Dermis microvascular lymphatic vessel endothelial cell (primary cell): ENCODE measurements around the gene BCO1. TPM values are rescaled to one million over a fixed set of nuclear protein-coding genes. Genes with fewer than 3 reads are reported as not detected.
A peak's percentile ranks its signal among the peaks of the same experiment; 100 is the strongest.

Source experiments
- DNase-seq, 2 donors: peaks; one replicate each; pipeline versions ENCODE4 v3.0.0 to v3.0.0-alpha.2; 2010; ENCODE audit warnings: low read depth in 2 of 2
- total RNA-seq: library from RNA; depleted of rRNA; stranded (reverse); fragments of >200 nt; gene quantifications from 2 replicates; pipeline ENCODE4 v1.2.1, GENCODE V29; 2014

Gene BCO1
- total RNA-seq, 1 donor from 2014 or later = under 0.01 TPM

GRCh38 chr16:81315271-81316175 lies 77.0 kb downstream of the BCO1 start:
- peak; percentile 11 to 65 for DNase-seq

GRCh38 chr16:81316176-81316496 lies 77.6 kb downstream of the BCO1 start:
- no peak for DNase-seq

GRCh38 chr16:81318711-81319110 lies 80.2 kb downstream of the BCO1 start:
- DNase-seq = no peak

- DNase-seq = no peak
Observed at GRCh38 chr16:81319221-81319912, 80.9 kb downstream of the BCO1 start.

GRCh38 chr16:81321039-81321438 lies 82.5 kb downstream of the BCO1 start:
- DNase-seq = no peak

- no peak for DNase-seq
Observed at GRCh38 chr16:81321536-81321935, 83.0 kb downstream of the BCO1 start.

- DNase-seq = no peak
Observed at GRCh38 chr16:81324808-81325207, 86.3 kb downstream of the BCO1 start.

- DNase-seq = no peak
Observed at GRCh38 chr16:81327011-81327410, 88.5 kb downstream of the BCO1 start.

- no peak for DNase-seq
Observed at GRCh38 chr16:81327447-81328196, 89.1 kb downstream of the BCO1 start.

- no peak for DNase-seq
Observed at GRCh38 chr16:81329947-81330346, 91.5 kb downstream of the BCO1 start.

GRCh38 chr16:81333356-81333755 lies 94.9 kb downstream of the BCO1 start:
- DNase-seq = no peak

GRCh38 chr16:81335669-81336068 lies 97.2 kb downstream of the BCO1 start:
- DNase-seq = no peak

GRCh38 chr16:81337097-81337496 lies 98.6 kb downstream of the BCO1 start:
- no peak for DNase-seq

Other genes starting within 250 kb of the BCO1 start
- 32.7 and 34.5 TPM in 2 replicates for gene CMC2, start 231.8 kb upstream of the BCO1 start, total RNA-seq
- 33.4 and 45.1 TPM in 2 replicates for gene CENPN, start 231.5 kb upstream of the BCO1 start, total RNA-seq
- 22.7 and 34.0 TPM in 2 replicates for gene ATMIN, start 202.8 kb upstream of the BCO1 start, total RNA-seq
- 0.26 and 0.51 TPM in 2 replicates for gene C16orf46, start 161.5 kb upstream of the BCO1 start, total RNA-seq
- gene GCSH, start 142.3 kb upstream of the BCO1 start, total RNA-seq = 9.0 and 18.0 TPM in 2 replicates
- 5.0 and 5.6 TPM in 2 replicates for gene GAN, start 76.3 kb downstream of the BCO1 start, total RNA-seq
- 8.0 and 18.7 TPM in 2 replicates for gene CMIP, start 206.1 kb downstream of the BCO1 start, total RNA-seq